ENCODE measurements around the gene CASK.

Gene CASK

DNA sequence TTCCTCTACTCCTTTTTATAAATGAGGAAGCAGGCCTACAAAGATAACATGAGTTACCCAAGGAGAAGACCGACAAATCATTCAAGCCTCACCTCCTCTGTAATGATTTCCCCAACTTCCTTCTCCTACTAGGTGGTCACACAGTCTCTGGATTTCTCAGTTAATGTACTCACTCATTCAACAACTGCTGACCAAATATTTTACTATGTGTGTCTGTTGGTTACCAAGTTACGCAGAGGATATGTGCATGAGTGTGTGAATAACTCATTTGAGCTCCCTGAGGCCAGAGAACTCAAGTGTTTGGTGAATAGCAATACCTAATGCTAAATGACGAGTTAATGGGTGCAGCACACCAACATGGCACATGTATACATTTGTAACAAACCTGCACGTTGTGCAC is 10.4 kb downstream of the CASK start:
- Histone ChIP-seq H3K9ac (ENCODE audit: low read depth in 1 of 2, low read length in 2 of 2) (no peak overlapping the region), H3K27me3 (ENCODE audit: control insufficient read depth in 1 of 2, insufficient read depth in 2 of 2, low read length in 2 of 2) (no peaks in the 10 kb centered on the region), H3K4me3 (ENCODE audit: low read depth in 1 of 2, low read length in 2 of 2) (no peak overlapping the region), H3K36me3 (ENCODE audit: control insufficient read depth in 1 of 2, insufficient read depth in 2 of 2, low read length in 2 of 2) (no peaks in the 10 kb centered on the region), H3K9me3 (ENCODE audit: control insufficient read depth in 1 of 2, low read length in 2 of 2) (no peaks in the 10 kb centered on the region), H3K4me1 (ENCODE audit: control insufficient read depth in 1 of 2, insufficient read depth in 2 of 2, low read length in 2 of 2) (peaks cover 0 to 8% of the 10 kb centered on the region in 2 donors), H3K27ac (ENCODE audit: low read depth, low read length) (no peak overlapping the region)

DNA sequence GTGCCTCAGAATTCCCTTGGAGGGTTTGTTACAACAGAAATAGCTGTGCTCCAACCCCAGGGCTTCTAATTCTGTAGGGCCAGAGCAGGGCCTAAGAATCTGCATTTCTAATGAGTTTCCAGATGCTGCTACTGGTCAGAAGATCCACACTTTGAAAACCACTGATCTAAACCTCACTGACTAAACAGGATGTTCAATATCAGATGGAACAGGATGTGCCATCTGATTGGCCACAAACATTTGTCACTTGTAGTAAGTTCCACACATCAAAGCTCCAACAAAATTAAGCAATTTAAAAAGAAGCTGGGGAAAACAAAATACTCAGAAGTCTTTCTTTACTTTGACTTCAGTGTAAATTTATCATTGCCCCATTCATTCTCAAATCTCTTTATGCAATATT is 14.3 kb downstream of the CASK start:
- no peak overlapping the region for H3K27ac ChIP-seq (ENCODE audit: low read depth, low read length)
- no peaks in the 10 kb centered on the region for H3K9me3 ChIP-seq (ENCODE audit: control insufficient read depth in 1 of 2, low read length in 2 of 2)
- H3K27me3 ChIP-seq (ENCODE audit: control insufficient read depth in 1 of 2, insufficient read depth in 2 of 2, low read length in 2 of 2) = no peaks in the 10 kb centered on the region
- H3K4me3 ChIP-seq (ENCODE audit: low read depth in 1 of 2, low read length in 2 of 2) = no peak overlapping the region
- no peaks in the 10 kb centered on the region for H3K36me3 ChIP-seq (ENCODE audit: control insufficient read depth in 1 of 2, insufficient read depth in 2 of 2, low read length in 2 of 2)
- no peak overlapping the region for H3K9ac ChIP-seq (ENCODE audit: low read depth in 1 of 2, low read length in 2 of 2)
- peaks cover 0 to 6% of the 10 kb centered on the region in 2 donors for H3K4me1 ChIP-seq (ENCODE audit: control insufficient read depth in 1 of 2, insufficient read depth in 2 of 2, low read length in 2 of 2)

DNA sequence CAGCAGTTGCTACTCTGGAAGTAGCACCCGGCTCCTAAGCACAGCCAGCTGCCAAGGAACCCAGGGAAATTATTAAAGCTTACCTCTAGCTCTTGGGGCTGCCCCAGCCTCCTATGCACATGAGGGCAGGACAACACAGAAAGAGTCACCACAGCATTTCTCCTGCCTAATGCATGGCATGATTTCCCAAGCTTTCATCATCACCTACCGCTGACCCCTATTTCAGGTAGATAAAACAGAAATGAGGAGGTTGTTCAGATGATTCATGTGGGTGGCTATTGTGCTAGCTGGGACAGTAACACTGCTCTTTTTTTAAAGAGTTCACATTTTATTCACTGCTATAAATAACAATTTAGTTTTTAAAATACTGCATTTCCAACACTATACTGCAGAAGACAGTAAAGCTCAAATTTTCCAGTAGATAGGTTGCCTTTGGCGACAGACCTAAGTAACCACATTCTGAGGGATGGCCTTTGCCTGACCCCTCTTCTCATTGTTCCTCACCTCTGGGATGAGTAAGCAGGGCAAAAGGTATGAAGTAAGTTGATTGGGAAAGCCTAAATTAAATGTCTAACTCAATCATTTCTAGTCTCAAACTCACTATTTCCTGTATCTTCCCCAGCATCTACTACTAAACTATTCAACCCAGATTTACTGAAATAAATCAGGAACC is 16.7 kb downstream of the CASK start:
- Histone ChIP-seq H3K36me3 (ENCODE audit: control insufficient read depth in 1 of 2, insufficient read depth in 2 of 2, low read length in 2 of 2) (no peaks in the 10 kb centered on the region), H3K4me1 (ENCODE audit: control insufficient read depth in 1 of 2, insufficient read depth in 2 of 2, low read length in 2 of 2) (peaks cover 0 to 6% of the 10 kb centered on the region in 2 donors), H3K27me3 (ENCODE audit: control insufficient read depth in 1 of 2, insufficient read depth in 2 of 2, low read length in 2 of 2) (no peaks in the 10 kb centered on the region), H3K4me3 (ENCODE audit: low read depth in 1 of 2, low read length in 2 of 2) (no peak overlapping the region), H3K27ac (ENCODE audit: low read depth, low read length) (no peak overlapping the region), H3K9ac (ENCODE audit: low read depth in 1 of 2, low read length in 2 of 2) (no peak overlapping the region), H3K9me3 (ENCODE audit: control insufficient read depth in 1 of 2, low read length in 2 of 2) (no peaks in the 10 kb centered on the region)

DNA sequence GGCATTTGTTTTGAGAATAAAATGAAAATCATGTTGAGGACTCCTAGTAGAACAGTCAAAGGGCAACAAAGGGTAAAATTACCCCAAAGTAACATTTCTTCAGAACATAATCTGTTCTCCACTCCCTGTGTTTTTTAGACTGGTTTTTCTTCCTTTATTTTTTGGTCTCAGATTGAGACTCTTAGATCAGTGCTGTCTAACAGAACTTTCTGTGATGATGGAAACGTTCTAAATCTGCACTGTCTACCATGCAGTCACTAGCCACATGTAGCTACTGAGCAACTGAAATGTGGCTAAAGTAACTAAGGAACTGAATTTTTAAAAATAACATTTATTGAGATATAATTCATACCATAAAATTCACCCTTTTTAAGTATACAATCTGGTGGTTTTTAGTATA is 19.8 kb downstream of the CASK start:
- Histone ChIP-seq H3K9me3 (ENCODE audit: control insufficient read depth in 1 of 2, low read length in 2 of 2) (no peaks in the 10 kb centered on the region), H3K4me3 (ENCODE audit: low read depth in 1 of 2, low read length in 2 of 2) (no peak overlapping the region), H3K9ac (ENCODE audit: low read depth in 1 of 2, low read length in 2 of 2) (no peak overlapping the region), H3K36me3 (ENCODE audit: control insufficient read depth in 1 of 2, insufficient read depth in 2 of 2, low read length in 2 of 2) (no peaks in the 10 kb centered on the region), H3K27ac (ENCODE audit: low read depth, low read length) (no peak overlapping the region), H3K4me1 (ENCODE audit: control insufficient read depth in 1 of 2, insufficient read depth in 2 of 2, low read length in 2 of 2) (peaks cover 0 to 6% of the 10 kb centered on the region in 2 donors), H3K27me3 (ENCODE audit: control insufficient read depth in 1 of 2, insufficient read depth in 2 of 2, low read length in 2 of 2) (no peaks in the 10 kb centered on the region)

DNA sequence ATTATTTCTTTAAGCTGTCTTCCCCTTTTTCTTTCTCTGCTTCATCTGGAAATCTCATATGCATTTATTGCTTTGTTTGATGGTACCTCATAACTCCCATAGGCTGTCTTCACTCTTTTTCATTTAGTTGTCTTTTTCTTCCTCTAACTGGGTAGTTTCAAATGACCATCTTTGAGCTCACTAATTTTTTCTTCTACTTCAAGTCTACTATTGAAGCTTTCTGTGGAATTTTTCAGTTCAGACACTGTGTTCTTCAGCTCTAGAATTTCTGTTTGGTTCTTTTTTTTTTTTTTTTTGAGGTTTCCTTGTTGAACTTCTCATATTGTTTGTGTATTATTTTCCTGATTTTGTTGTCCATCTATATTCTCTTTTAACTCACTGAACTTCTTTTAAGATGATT is 23.0 kb downstream of the CASK start:
- peaks cover 0 to 8% of the 10 kb centered on the region in 2 donors for H3K9me3 ChIP-seq (ENCODE audit: control insufficient read depth in 1 of 2, low read length in 2 of 2)
- no peaks in the 10 kb centered on the region for H3K4me1 ChIP-seq (ENCODE audit: control insufficient read depth in 1 of 2, insufficient read depth in 2 of 2, low read length in 2 of 2)
- no peaks in the 10 kb centered on the region for H3K27me3 ChIP-seq (ENCODE audit: control insufficient read depth in 1 of 2, insufficient read depth in 2 of 2, low read length in 2 of 2)
- H3K27ac ChIP-seq (ENCODE audit: low read depth, low read length) = no peak overlapping the region
- no peaks in the 10 kb centered on the region for H3K36me3 ChIP-seq (ENCODE audit: control insufficient read depth in 1 of 2, insufficient read depth in 2 of 2, low read length in 2 of 2)
- H3K9ac ChIP-seq (ENCODE audit: low read depth in 1 of 2, low read length in 2 of 2) = no peak overlapping the region
- H3K4me3 ChIP-seq (ENCODE audit: low read depth in 1 of 2, low read length in 2 of 2) = no peak overlapping the region

DNA sequence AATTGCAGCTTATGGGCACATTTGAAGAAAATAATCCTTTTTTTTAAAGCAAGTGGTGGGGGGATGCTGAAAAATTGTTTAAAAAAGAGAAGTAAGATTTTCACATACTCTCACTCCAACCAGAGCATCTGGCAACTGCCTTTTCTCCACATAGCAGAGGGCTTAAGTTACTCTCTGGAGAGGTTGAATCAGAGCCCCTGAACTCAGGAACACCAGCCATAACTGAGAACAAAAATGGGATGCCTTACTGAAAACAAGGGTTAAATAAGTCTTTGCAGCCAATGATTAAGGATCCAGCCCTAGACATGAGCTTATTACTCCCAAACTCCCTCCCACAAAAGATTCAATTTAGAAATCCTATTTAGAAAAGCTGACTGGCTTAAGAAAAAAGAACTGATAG is 27.5 kb downstream of the CASK start:
- peaks cover 0 to 8% of the 10 kb centered on the region in 2 donors for H3K9me3 ChIP-seq (ENCODE audit: control insufficient read depth in 1 of 2, low read length in 2 of 2)

DNA sequence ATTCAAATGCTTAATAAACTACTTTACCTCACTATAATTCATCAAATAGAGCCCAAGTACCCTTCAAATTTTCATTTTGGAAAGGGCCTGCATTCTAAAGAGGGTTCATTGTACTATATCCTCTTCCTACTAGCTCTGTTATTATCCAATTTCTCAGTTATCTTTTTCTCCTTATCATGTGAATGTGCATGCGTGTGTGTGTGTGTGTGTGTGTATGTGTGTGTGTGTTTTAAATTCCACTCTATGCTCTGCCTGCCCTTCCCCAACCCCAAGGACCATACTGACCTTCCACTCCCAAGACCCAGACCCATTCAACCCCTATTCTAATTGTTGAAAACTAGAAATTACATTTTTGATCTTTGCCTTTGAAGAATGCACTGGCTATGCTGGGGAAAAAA is 33.3 kb downstream of the CASK start:
- peaks cover 3 to 13% of the 10 kb centered on the region in 2 donors for H3K4me1 ChIP-seq (ENCODE audit: control insufficient read depth in 1 of 2, insufficient read depth in 2 of 2, low read length in 2 of 2)
- no peaks in the 10 kb centered on the region for H3K36me3 ChIP-seq (ENCODE audit: control insufficient read depth in 1 of 2, insufficient read depth in 2 of 2, low read length in 2 of 2)
- H3K4me3 ChIP-seq (ENCODE audit: low read depth in 1 of 2, low read length in 2 of 2) = no peak overlapping the region
- no peaks in the 10 kb centered on the region for H3K9me3 ChIP-seq (ENCODE audit: control insufficient read depth in 1 of 2, low read length in 2 of 2)
- no peak overlapping the region for H3K27ac ChIP-seq (ENCODE audit: low read depth, low read length)
- no peak overlapping the region for H3K9ac ChIP-seq (ENCODE audit: low read depth in 1 of 2, low read length in 2 of 2)
- no peaks in the 10 kb centered on the region for H3K27me3 ChIP-seq (ENCODE audit: control insufficient read depth in 1 of 2, insufficient read depth in 2 of 2, low read length in 2 of 2)

More for the DNA sequence above, 27.5 kb downstream of the CASK start:
- no peak overlapping the region for H3K9ac ChIP-seq (ENCODE audit: low read depth in 1 of 2, low read length in 2 of 2)
- peaks cover 0 to 7% of the 10 kb centered on the region in 2 donors for H3K4me1 ChIP-seq (ENCODE audit: control insufficient read depth in 1 of 2, insufficient read depth in 2 of 2, low read length in 2 of 2)
- no peak overlapping the region for H3K27ac ChIP-seq (ENCODE audit: low read depth, low read length)
- no peaks in the 10 kb centered on the region for H3K36me3 ChIP-seq (ENCODE audit: control insufficient read depth in 1 of 2, insufficient read depth in 2 of 2, low read length in 2 of 2)
- no peaks in the 10 kb centered on the region for H3K27me3 ChIP-seq (ENCODE audit: control insufficient read depth in 1 of 2, insufficient read depth in 2 of 2, low read length in 2 of 2)
- H3K4me3 ChIP-seq (ENCODE audit: low read depth in 1 of 2, low read length in 2 of 2) = no peak overlapping the region

DNA sequence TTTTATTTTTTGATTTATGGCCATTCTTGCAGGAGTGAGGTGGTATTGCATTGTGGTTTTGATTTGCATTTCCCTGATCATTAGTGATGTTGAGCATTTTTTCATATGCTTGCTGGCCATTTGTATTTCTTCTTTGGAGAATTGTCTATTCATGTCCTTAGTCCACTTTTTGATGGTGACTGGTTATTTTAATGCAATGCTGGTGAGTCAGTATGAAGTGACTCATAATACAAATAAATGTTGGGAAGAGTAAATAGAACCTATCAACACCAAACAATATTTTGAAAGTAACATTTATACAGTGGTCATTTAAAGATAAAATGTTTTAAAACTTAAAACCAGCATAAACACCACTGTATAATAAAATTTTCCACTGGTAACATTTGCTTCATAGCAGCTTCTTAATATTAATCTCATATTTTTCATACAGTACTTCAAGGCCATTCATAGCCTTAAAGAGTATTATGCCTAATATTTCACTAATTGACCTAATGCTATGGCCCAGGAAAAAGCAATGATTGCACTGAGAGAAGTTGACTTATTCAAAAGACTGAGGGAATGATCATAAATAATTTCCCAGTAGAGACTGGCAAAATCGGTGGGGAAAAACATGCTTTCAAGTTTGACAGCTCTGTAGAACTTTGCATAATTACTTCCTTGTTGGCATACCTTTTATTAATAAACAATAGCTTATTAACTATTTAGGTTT is 33.9 kb downstream of the CASK start:
- Histone ChIP-seq H3K4me3 (ENCODE audit: low read depth in 1 of 2, low read length in 2 of 2) (no peak overlapping the region), H3K9me3 (ENCODE audit: control insufficient read depth in 1 of 2, low read length in 2 of 2) (no peaks in the 10 kb centered on the region), H3K27me3 (ENCODE audit: control insufficient read depth in 1 of 2, insufficient read depth in 2 of 2, low read length in 2 of 2) (no peaks in the 10 kb centered on the region), H3K36me3 (ENCODE audit: control insufficient read depth in 1 of 2, insufficient read depth in 2 of 2, low read length in 2 of 2) (no peaks in the 10 kb centered on the region), H3K4me1 (ENCODE audit: control insufficient read depth in 1 of 2, insufficient read depth in 2 of 2, low read length in 2 of 2) (peaks cover 3 to 13% of the 10 kb centered on the region in 2 donors), H3K27ac (ENCODE audit: low read depth, low read length) (no peak overlapping the region), H3K9ac (ENCODE audit: low read depth in 1 of 2, low read length in 2 of 2) (no peak overlapping the region)

DNA sequence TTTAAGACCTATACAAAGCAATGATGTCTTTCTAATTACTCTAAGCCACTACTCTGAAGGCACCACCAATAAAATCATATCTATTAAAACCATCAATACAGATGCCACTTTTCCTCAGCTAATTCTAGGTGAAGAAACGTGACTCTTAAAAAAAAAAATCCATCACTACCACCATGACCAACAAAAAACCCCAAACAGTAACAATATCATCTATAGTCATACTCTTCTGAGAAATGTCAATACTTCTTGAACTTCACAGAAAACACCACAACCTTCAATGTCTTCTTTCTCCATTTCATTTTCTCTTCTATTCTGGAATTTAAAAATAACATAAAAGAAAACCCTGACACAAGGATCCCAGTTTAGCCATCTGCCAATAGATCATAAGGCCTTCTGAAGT is 35.7 kb downstream of the CASK start:
- Histone ChIP-seq H3K9me3 (ENCODE audit: control insufficient read depth in 1 of 2, low read length in 2 of 2) (no peaks in the 10 kb centered on the region), H3K27ac (ENCODE audit: low read depth, low read length) (no peak overlapping the region), H3K4me1 (ENCODE audit: control insufficient read depth in 1 of 2, insufficient read depth in 2 of 2, low read length in 2 of 2) (peaks cover 3 to 9% of the 10 kb centered on the region in 2 donors), H3K27me3 (ENCODE audit: control insufficient read depth in 1 of 2, insufficient read depth in 2 of 2, low read length in 2 of 2) (no peaks in the 10 kb centered on the region), H3K36me3 (ENCODE audit: control insufficient read depth in 1 of 2, insufficient read depth in 2 of 2, low read length in 2 of 2) (no peaks in the 10 kb centered on the region), H3K4me3 (ENCODE audit: low read depth in 1 of 2, low read length in 2 of 2) (no peak overlapping the region), H3K9ac (ENCODE audit: low read depth in 1 of 2, low read length in 2 of 2) (no peak overlapping the region)

DNA sequence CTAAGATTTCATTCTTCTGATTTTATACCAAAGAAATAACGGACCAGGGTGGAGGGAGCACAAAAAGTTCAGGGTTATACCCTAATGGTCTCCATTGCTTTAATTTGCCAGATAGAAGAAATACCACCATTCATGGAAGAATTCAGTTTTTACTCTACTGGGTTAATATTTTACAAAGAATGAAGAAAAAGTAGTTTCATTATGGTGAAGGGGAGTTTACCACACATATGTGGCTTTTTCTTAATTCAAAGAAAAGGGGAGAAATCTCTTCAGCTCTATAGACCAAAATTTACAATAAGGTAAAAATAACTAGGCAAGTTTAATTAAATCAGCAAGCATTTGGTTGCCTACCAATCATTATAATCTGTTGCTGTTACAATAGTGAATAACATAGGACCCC is 37.6 kb downstream of the CASK start:
- Histone ChIP-seq H3K4me3 (ENCODE audit: low read depth in 1 of 2, low read length in 2 of 2) (no peak overlapping the region), H3K9ac (ENCODE audit: low read depth in 1 of 2, low read length in 2 of 2) (no peak overlapping the region), H3K27me3 (ENCODE audit: control insufficient read depth in 1 of 2, insufficient read depth in 2 of 2, low read length in 2 of 2) (no peaks in the 10 kb centered on the region), H3K27ac (ENCODE audit: low read depth, low read length) (no peak overlapping the region), H3K4me1 (ENCODE audit: control insufficient read depth in 1 of 2, insufficient read depth in 2 of 2, low read length in 2 of 2) (peaks cover 3 to 7% of the 10 kb centered on the region in 2 donors), H3K36me3 (ENCODE audit: control insufficient read depth in 1 of 2, insufficient read depth in 2 of 2, low read length in 2 of 2) (no peaks in the 10 kb centered on the region), H3K9me3 (ENCODE audit: control insufficient read depth in 1 of 2, low read length in 2 of 2) (no peaks in the 10 kb centered on the region)
